DND-41 (cell line): ENCODE results near the gene LYVE1.

Experiments
- ATAC-seq: fragments of 200-7000 bp; cut with Tn5 transposase; 3 replicates; pipeline ENCODE4 v1.9.1; 2021; ENCODE audit warnings: low read depth; ENCODE audit not compliant: insufficient read depth
- DNase-seq: peaks from one replicate; pipeline ENCODE4 v3.0.0-alpha.2; 2020
- H2AFZ ChIP-seq: 2 replicates; pipeline ENCODE4 v1.6.0; 2012; ENCODE audit warnings: low read depth, low read length
- H3K27ac ChIP-seq: 2 replicates; pipeline ENCODE4 v1.5.1; 2012; ENCODE audit warnings: low read length, inconsistent platforms
- H3K27me3 ChIP-seq: fragments of 200-600 bp; sonication (generic); 2 replicates; pipeline ENCODE4 v1.6.0; 2012; ENCODE audit warnings: low read length, mild to moderate bottlenecking, inconsistent platforms; ENCODE audit not compliant: insufficient read depth, poor library complexity
- H3K36me3 ChIP-seq: 2 replicates; pipeline ENCODE4 v1.5.1; 2012; ENCODE audit warnings: low read length, inconsistent platforms; ENCODE audit not compliant: insufficient read depth
- H3K4me1 ChIP-seq: 2 replicates; pipeline ENCODE4 v1.5.1; 2012; ENCODE audit warnings: mild to moderate bottlenecking, low read length; ENCODE audit not compliant: insufficient read depth
- H3K4me2 ChIP-seq: 2 replicates; pipeline ENCODE4 v1.6.0; 2012; ENCODE audit warnings: mild to moderate bottlenecking, moderate library complexity, low read length, inconsistent platforms; ENCODE audit not compliant: insufficient read depth
- H3K4me3 ChIP-seq, 2 experiments: fragments of 200-600 bp in 1 of 2; shearing (Covaris generic) in 1 of 2; 2 replicates each; pipeline ENCODE4 v1.5.1; 2012 to 2016; ENCODE audit warnings: inconsistent platforms in 2 of 2, low read length in 2 of 2, mild to moderate bottlenecking in 2 of 2, low read depth in 1 of 2, moderate library complexity in 1 of 2
- H3K79me2 ChIP-seq: 2 replicates; pipeline ENCODE4 v1.6.0; 2012; ENCODE audit warnings: low read length, inconsistent platforms; ENCODE audit not compliant: insufficient read depth
- H3K9ac ChIP-seq: 2 replicates; pipeline ENCODE4 v1.6.0; 2012; ENCODE audit warnings: low read depth, mild to moderate bottlenecking, inconsistent platforms, low read length, moderate library complexity
- H3K9me3 ChIP-seq: 2 replicates; pipeline ENCODE4 v1.5.1; 2012; ENCODE audit warnings: low read length, moderate library complexity, mild to moderate bottlenecking, inconsistent platforms; ENCODE audit not compliant: insufficient read depth, severe bottlenecking
- H4K20me1 ChIP-seq: 2 replicates; pipeline ENCODE4 v1.6.0; 2012; ENCODE audit warnings: low read length; ENCODE audit not compliant: insufficient read depth
- CTCF ChIP-seq: IDR thresholded peaks from 2 replicates; pipeline ENCODE4 v1.5.1; 2012; ENCODE audit warnings: borderline replicate concordance, low read length, moderate library complexity, mild to moderate bottlenecking; ENCODE audit not compliant: poor library complexity, severe bottlenecking; ENCODE audit errors: extremely low read depth
- EZH2 ChIP-seq: IDR thresholded peaks from 3 replicates; pipeline ENCODE4 v1.6.1; 2012; ENCODE audit warnings: borderline replicate concordance, low read depth, mild to moderate bottlenecking, moderate library complexity, low read length, inconsistent platforms; ENCODE audit not compliant: severe bottlenecking

Gene LYVE1

GRCh38 chr11:10587995-10588394 lies 19.5 kb upstream of the LYVE1 start:
- Histone ChIP-seq H3K4me2 (no peak overlapping the region), H3K9me3 (no peaks in the 10 kb centered on the region), H4K20me1 (no peaks in the 10 kb centered on the region), H2AFZ (no peak overlapping the region), H3K27ac (no peak overlapping the region), H3K4me3 (no peak overlapping the region), H3K36me3 (no peaks in the 10 kb centered on the region), H3K9ac (no peak overlapping the region), H3K27me3 (peaks cover 21% of the 10 kb centered on the region), H3K4me1 (no peaks in the 10 kb centered on the region), H3K79me2 (no peaks in the 10 kb centered on the region)
- DNase-seq (no peak), ATAC-seq (no peak)
- TF ChIP-seq CTCF: no peak
- TF ChIP-seq EZH2: no peak

DNA sequence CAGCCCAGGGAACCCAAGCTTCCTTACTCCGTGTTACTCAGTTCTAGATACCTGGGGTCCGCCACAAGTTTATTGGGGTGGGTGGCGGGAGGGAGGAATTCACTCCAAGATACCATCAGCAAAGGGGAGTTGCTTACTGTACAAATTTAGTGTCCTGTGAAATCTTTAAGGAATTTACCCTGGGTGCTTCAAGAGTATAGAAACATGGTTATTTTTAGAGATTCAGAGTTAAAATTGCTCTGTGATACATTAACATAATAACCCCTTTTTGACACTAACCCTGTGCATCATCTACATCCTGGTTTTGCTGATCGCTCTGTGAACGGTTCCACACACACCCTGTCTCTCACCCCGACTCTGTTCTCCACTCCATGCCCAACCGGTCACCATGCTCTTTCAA lies 18.9 kb upstream of the LYVE1 start:
- H3K4me1 ChIP-seq: no peaks in the 10 kb centered on the region
- H3K9me3 ChIP-seq: no peaks in the 10 kb centered on the region
- no peak overlapping the region for H2AFZ ChIP-seq
- H3K27me3 ChIP-seq: peaks cover 21% of the 10 kb centered on the region
- H3K9ac ChIP-seq: no peak overlapping the region
- no peaks in the 10 kb centered on the region for H4K20me1 ChIP-seq
- H3K4me3 ChIP-seq: no peak overlapping the region
- DNase-seq: no peak
- no peak overlapping the region for H3K4me2 ChIP-seq
- no peak overlapping the region for H3K27ac ChIP-seq
- H3K79me2 ChIP-seq: no peaks in the 10 kb centered on the region
- TF ChIP-seq CTCF: no peak
- TF ChIP-seq EZH2: no peak
- no peak for ATAC-seq
- H3K36me3 ChIP-seq: no peaks in the 10 kb centered on the region

GRCh38 chr11:10584071-10584501 lies 15.6 kb upstream of the LYVE1 start:
- no peak for DNase-seq
- H4K20me1 ChIP-seq: no peaks in the 10 kb centered on the region
- H3K9me3 ChIP-seq: no peaks in the 10 kb centered on the region
- H3K79me2 ChIP-seq: no peaks in the 10 kb centered on the region
- no peak overlapping the region for H3K4me3 ChIP-seq
- H3K36me3 ChIP-seq: no peaks in the 10 kb centered on the region
- no peak overlapping the region for H3K9ac ChIP-seq
- TF ChIP-seq EZH2: no peak
- TF ChIP-seq CTCF: no peak
- H3K27ac ChIP-seq: no peak overlapping the region
- ATAC-seq: no peak
- no peak overlapping the region for H2AFZ ChIP-seq
- no peak overlapping the region for H3K4me2 ChIP-seq
- peaks cover 11% of the 10 kb centered on the region for H3K27me3 ChIP-seq
- no peaks in the 10 kb centered on the region for H3K4me1 ChIP-seq

- no peak overlapping the region for H3K4me2 ChIP-seq
- H2AFZ ChIP-seq: no peak overlapping the region
- no peak overlapping the region for H3K4me3 ChIP-seq
- DNase-seq (no peak), ATAC-seq (no peak)
- peaks cover 14% of the 10 kb centered on the region for H3K27me3 ChIP-seq
- H3K36me3 ChIP-seq: no peaks in the 10 kb centered on the region
- H3K79me2 ChIP-seq: no peaks in the 10 kb centered on the region
- H3K9ac ChIP-seq: no peak overlapping the region
- no peaks in the 10 kb centered on the region for H3K4me1 ChIP-seq
- H3K9me3 ChIP-seq: no peaks in the 10 kb centered on the region
- TF ChIP-seq EZH2 (no peak), CTCF (no peak)
- H4K20me1 ChIP-seq: no peaks in the 10 kb centered on the region
- H3K27ac ChIP-seq: no peak overlapping the region
These were observed 13.1 kb upstream of the LYVE1 start for GRCh38 chr11:10581481-10582019.
